H9 (cell line): Measurements from ENCODE around the gene CCAR1. TPM values are rescaled to one million over a fixed set of nuclear protein-coding genes. Genes with fewer than 3 reads are reported as not detected.
"Not testable (repeated sequence)": the region's sequence is repeated elsewhere in the genome, so short reads cannot be mapped to it uniquely, and the experiment has no call there.

Experiments
- DNase-seq: peaks from one replicate; pipeline ENCODE4 v3.0.0-alpha.2; 2017
- H2AFZ ChIP-seq: one replicate; pipeline ENCODE4 v1.6.1; 2013; ENCODE audit warnings: mild to moderate bottlenecking, low read length, control low read depth, moderate library complexity
- H2AK5ac ChIP-seq: 2 replicates; pipeline ENCODE4 v1.6.1; 2013; ENCODE audit warnings: low read length, control low read depth, mixed read lengths; ENCODE audit not compliant: insufficient read length
- H2BK120ac ChIP-seq: one replicate; pipeline ENCODE4 v1.6.1; 2013; ENCODE audit warnings: low read depth, mild to moderate bottlenecking, low read length, control low read depth, inconsistent platforms; ENCODE audit not compliant: poor library complexity, severe bottlenecking
- H2BK12ac ChIP-seq: 2 replicates; pipeline ENCODE4 v1.6.1; 2013; ENCODE audit warnings: low read length, control low read depth, mixed read lengths, low read depth; ENCODE audit not compliant: insufficient read length
- H2BK15ac ChIP-seq: 2 replicates; pipeline ENCODE4 v1.6.1; 2013; ENCODE audit warnings: low read depth, low read length, control low read depth
- H2BK20ac ChIP-seq: one replicate; pipeline ENCODE4 v1.6.1; 2013; ENCODE audit warnings: low read depth, mild to moderate bottlenecking, low read length, control low read depth, inconsistent platforms; ENCODE audit not compliant: poor library complexity, severe bottlenecking
- H2BK5ac ChIP-seq: 2 replicates; pipeline ENCODE4 v1.6.1; 2013; ENCODE audit warnings: low read length, control low read depth, mixed read lengths; ENCODE audit not compliant: insufficient read length
- H3K14ac ChIP-seq: 2 replicates; pipeline ENCODE4 v1.6.1; 2013; ENCODE audit warnings: low read length, control low read depth; ENCODE audit not compliant: insufficient read depth
- H3K18ac ChIP-seq: 2 replicates; pipeline ENCODE4 v1.6.1; 2013; ENCODE audit warnings: low read depth, mild to moderate bottlenecking, mixed read lengths, low read length, control low read depth; ENCODE audit not compliant: insufficient read length
- H3K23ac ChIP-seq: 2 replicates; pipeline ENCODE4 v1.6.1; 2013; ENCODE audit warnings: low read length, control low read depth, mixed read lengths, low read depth; ENCODE audit not compliant: insufficient read length
- H3K23me2 ChIP-seq: 2 replicates; pipeline ENCODE4 v1.6.1; 2013; ENCODE audit warnings: low read depth, mild to moderate bottlenecking, mixed read lengths, low read length, control low read depth; ENCODE audit not compliant: insufficient read length, poor library complexity, severe bottlenecking
- H3K27ac ChIP-seq: 2 replicates; pipeline ENCODE4 v1.5.1; 2013; ENCODE audit warnings: low read length, control low read depth, mixed read lengths, low read depth; ENCODE audit not compliant: insufficient read length
- H3K27me3 ChIP-seq: 2 replicates; pipeline ENCODE4 v1.6.1; 2013; ENCODE audit warnings: low read length, control low read depth, inconsistent platforms; ENCODE audit not compliant: insufficient read depth
- H3K4ac ChIP-seq: 2 replicates; pipeline ENCODE4 v1.6.1; 2013; ENCODE audit warnings: low read depth, mild to moderate bottlenecking, control low read depth, inconsistent platforms, low read length, moderate library complexity
- H3K4me1 ChIP-seq: 2 replicates; pipeline ENCODE4 v1.6.1; 2013; ENCODE audit warnings: low read length, control low read depth, inconsistent platforms; ENCODE audit not compliant: insufficient read depth
- H3K4me2 ChIP-seq: 2 replicates; pipeline ENCODE4 v1.6.1; 2013; ENCODE audit warnings: low read length, control low read depth, mixed read lengths; ENCODE audit not compliant: insufficient read length, insufficient read depth
- H3K56ac ChIP-seq: 2 replicates; pipeline ENCODE4 v1.6.1; 2013; ENCODE audit warnings: low read depth, mild to moderate bottlenecking, mixed read lengths, low read length, control low read depth; ENCODE audit not compliant: insufficient read length
- H3K79me1 ChIP-seq: 2 replicates; pipeline ENCODE4 v1.6.1; 2013; ENCODE audit warnings: low read depth, mild to moderate bottlenecking, moderate library complexity, low read length, control low read depth, inconsistent platforms; ENCODE audit not compliant: insufficient read depth, poor library complexity, severe bottlenecking
- H3K79me2 ChIP-seq: 2 replicates; pipeline ENCODE4 v1.6.1; 2013; ENCODE audit warnings: low read length, control low read depth, inconsistent platforms; ENCODE audit not compliant: insufficient read depth
- H3K9ac ChIP-seq: 2 replicates; pipeline ENCODE4 v1.6.1; 2013; ENCODE audit warnings: low read length, control low read depth, mixed read lengths; ENCODE audit not compliant: insufficient read length; ENCODE audit errors: extremely low read depth
- H3K9me3 ChIP-seq: one replicate; pipeline ENCODE4 v1.6.1; 2013; ENCODE audit warnings: low read depth, low read length, inconsistent platforms; ENCODE audit not compliant: control insufficient read depth
- H3T11ph ChIP-seq: one replicate; pipeline ENCODE4 v1.6.1; 2013; ENCODE audit warnings: mild to moderate bottlenecking, low read length, control low read depth, inconsistent platforms
- H4K20me1 ChIP-seq: one replicate; pipeline ENCODE4 v1.6.1; 2013; ENCODE audit not compliant: control insufficient read depth, insufficient read length, insufficient read depth
- H4K5ac ChIP-seq: 2 replicates; pipeline ENCODE4 v1.6.1; 2013; ENCODE audit warnings: low read depth, mild to moderate bottlenecking, mixed read lengths, low read length, control low read depth; ENCODE audit not compliant: insufficient read length
- H4K8ac ChIP-seq: replicated peaks from 2 replicates; pipeline ENCODE4 v1.6.1; 2013; ENCODE audit warnings: low read length, control low read depth, mixed read lengths, low read depth; ENCODE audit not compliant: insufficient read length
- H4K91ac ChIP-seq: 2 replicates; pipeline ENCODE4 v1.6.1; 2013; ENCODE audit warnings: low read depth, mild to moderate bottlenecking, moderate library complexity, mixed read lengths, low read length, control low read depth; ENCODE audit not compliant: insufficient read length
- H3K27ac Mint-ChIP-seq, 3 experiments: 2 replicates in 2 of 3; 3 replicates in 1 of 3; pipeline ENCODE4 v1.8.0; 2020 to 2021; ENCODE audit warnings: mixed read lengths in 3 of 3, mild to moderate bottlenecking in 1 of 3, moderate library complexity in 1 of 3
- H3K27me3 Mint-ChIP-seq: 2 replicates; pipeline ENCODE4 v1.8.0; 2021; ENCODE audit warnings: low read depth, mild to moderate bottlenecking, moderate library complexity, mixed read lengths
- H3K36me3 Mint-ChIP-seq, 3 experiments: 2 replicates in 2 of 3; 3 replicates in 1 of 3; pipeline ENCODE4 v1.8.0; 2020 to 2021; ENCODE audit warnings: low read depth in 3 of 3, mixed read lengths in 3 of 3; ENCODE audit not compliant: insufficient read depth in 1 of 3
- H3K4me1 Mint-ChIP-seq, 2 experiments: 2 replicates each; pipeline ENCODE4 v1.8.0; 2020; ENCODE audit warnings: mixed read lengths in 2 of 2
- H3K4me3 Mint-ChIP-seq, 2 experiments: 2 replicates in 1 of 2; 3 replicates in 1 of 2; pipeline ENCODE4 v1.8.0; 2020 to 2021; ENCODE audit warnings: mild to moderate bottlenecking in 2 of 2, mixed read lengths in 2 of 2, moderate library complexity in 1 of 2
- H3K9me3 Mint-ChIP-seq, 2 experiments: 2 replicates in 1 of 2; 3 replicates in 1 of 2; pipeline ENCODE4 v1.8.0; 2020; ENCODE audit warnings: mild to moderate bottlenecking in 2 of 2, mixed read lengths in 2 of 2, moderate library complexity in 1 of 2
- WGBS: extraction: QIAGEN DNeasy Blood & Tissue Kit; methylation state at CpG from one replicate; pipeline ENCODE4 v1.1.7; 2013; ENCODE audit warnings: missing lambda C conversion rate, low lambda C conversion rate, mixed read lengths; ENCODE audit not compliant: insufficient read length; ENCODE audit errors: extremely low coverage; 5-methylcytosine and 5-hydroxymethylcytosine counted together
- total RNA-seq: library from RNA; stranded (reverse); gene quantifications from 2 replicates; pipeline ENCODE4 v1.2.1, GENCODE V29; 2021
- TF ChIP-seq, protein P1 (sequence below): fragments of 200-600 bp; sonication (generic); conservative IDR thresholded peaks from 3 replicates; pipeline ENCODE4 v1.8.0; 2021; ENCODE audit warnings: antibody characterized with exemption, mild to moderate bottlenecking

The CCAR1 gene
- total RNA-seq, 1 experiment from 2014 or later = 118 TPM

DNA sequence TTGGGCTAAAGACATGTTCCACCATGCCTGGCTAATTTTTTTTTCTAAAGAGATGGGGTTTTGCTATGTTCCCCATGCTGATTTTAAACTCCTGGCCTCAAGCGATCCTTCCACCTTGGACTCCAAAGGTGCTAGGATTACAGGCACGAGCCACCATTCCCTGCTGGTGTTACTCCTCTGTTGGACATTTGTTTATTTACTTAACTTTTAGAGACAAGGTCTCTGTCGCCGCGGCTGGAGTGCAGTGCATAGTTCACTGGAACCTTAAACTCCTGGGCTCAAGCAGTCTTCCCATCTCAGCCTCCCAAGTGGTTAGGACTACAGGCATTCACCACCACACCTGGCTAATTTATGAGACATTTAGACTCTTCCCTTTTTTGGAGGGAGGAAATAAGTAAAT is 38.9 kb downstream of the CCAR1 start:
- H3K9ac ChIP-seq = no peak overlapping the region
- H3K27me3 Mint-ChIP-seq = no peaks in the 10 kb centered on the region
- H3K4me3 Mint-ChIP-seq = no peak overlapping the region
- H3K36me3 Mint-ChIP-seq = peaks cover 42 to 83% (median 83%) of the 10 kb centered on the region in 3 experiments; a peak in 6 of 7 replicates
- H2BK120ac ChIP-seq = no peak overlapping the region
- no peaks in the 10 kb centered on the region for H3K9me3 Mint-ChIP-seq
- H3K18ac ChIP-seq = no peak overlapping the region
- no peak overlapping the region for H2BK12ac ChIP-seq
- no peak overlapping the region for H3K14ac ChIP-seq
- H3K9me3 ChIP-seq = no peaks in the 10 kb centered on the region
- no peak overlapping the region for H3K4me2 ChIP-seq
- no peak overlapping the region for H3T11ph ChIP-seq
- no CpG with 5 or more reads among the region's 5 CpGs for WGBS
- no peaks in the 10 kb centered on the region for H3K4me1 ChIP-seq
- H2BK5ac ChIP-seq = no peak overlapping the region
- TF ChIP-seq, protein P1, sequence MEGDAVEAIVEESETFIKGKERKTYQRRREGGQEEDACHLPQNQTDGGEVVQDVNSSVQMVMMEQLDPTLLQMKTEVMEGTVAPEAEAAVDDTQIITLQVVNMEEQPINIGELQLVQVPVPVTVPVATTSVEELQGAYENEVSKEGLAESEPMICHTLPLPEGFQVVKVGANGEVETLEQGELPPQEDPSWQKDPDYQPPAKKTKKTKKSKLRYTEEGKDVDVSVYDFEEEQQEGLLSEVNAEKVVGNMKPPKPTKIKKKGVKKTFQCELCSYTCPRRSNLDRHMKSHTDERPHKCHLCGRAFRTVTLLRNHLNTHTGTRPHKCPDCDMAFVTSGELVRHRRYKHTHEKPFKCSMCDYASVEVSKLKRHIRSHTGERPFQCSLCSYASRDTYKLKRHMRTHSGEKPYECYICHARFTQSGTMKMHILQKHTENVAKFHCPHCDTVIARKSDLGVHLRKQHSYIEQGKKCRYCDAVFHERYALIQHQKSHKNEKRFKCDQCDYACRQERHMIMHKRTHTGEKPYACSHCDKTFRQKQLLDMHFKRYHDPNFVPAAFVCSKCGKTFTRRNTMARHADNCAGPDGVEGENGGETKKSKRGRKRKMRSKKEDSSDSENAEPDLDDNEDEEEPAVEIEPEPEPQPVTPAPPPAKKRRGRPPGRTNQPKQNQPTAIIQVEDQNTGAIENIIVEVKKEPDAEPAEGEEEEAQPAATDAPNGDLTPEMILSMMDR = no peak
- H2AK5ac ChIP-seq = no peak overlapping the region
- H4K5ac ChIP-seq = no peak overlapping the region
- H3K4ac ChIP-seq = no peak overlapping the region
- H3K79me1 ChIP-seq = no peaks in the 10 kb centered on the region
- no peak overlapping the region for H3K27ac ChIP-seq
- 0 out of 2 replicates have a peak, but pooled peaks cover 2% of the 10 kb centered on the region for H3K79me2 ChIP-seq
- H3K23ac ChIP-seq = no peak overlapping the region
- H2BK15ac ChIP-seq = no peak overlapping the region
- H3K56ac ChIP-seq = no peak overlapping the region
- no peak overlapping the region for H2AFZ ChIP-seq
- DNase-seq = no peak
- H3K27ac Mint-ChIP-seq = 0 out of 7 replicates have a peak overlapping the region, but pooled peaks of 1 of the 3 experiments have one; percentile 10
- H4K91ac ChIP-seq = no peak overlapping the region
- no peaks in the 10 kb centered on the region for H3K4me1 Mint-ChIP-seq
- no peaks in the 10 kb centered on the region for H4K20me1 ChIP-seq
- H3K27me3 ChIP-seq = no peaks in the 10 kb centered on the region
- no peaks in the 10 kb centered on the region for H3K23me2 ChIP-seq
- no peak overlapping the region for H2BK20ac ChIP-seq
- no peak overlapping the region for H4K8ac ChIP-seq

DNA sequence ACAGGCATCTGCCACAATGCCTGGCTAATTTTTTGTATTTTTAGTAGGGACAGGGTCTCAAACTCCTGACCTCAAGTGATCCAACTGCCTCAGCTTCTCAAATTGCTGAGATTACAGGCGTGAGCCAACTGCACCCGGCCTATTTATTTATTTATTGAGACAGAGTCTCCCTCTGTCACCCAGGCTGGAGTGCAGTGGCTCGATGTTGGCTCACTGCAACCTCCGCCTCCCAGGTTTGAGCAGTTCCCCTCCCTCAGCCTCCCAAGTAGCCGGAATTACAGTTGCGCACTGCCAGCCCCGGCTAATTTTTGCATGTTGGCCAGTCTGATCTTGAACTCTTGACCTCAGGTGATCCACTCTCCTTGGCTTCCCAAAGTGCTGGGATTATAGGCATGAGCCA is 46.4 kb downstream of the CCAR1 start:
- H3K4me1 Mint-ChIP-seq, DNase-seq: not testable (repeated sequence)

More for the DNA sequence above, 46.4 kb downstream of the CCAR1 start:
- H3K23me2 ChIP-seq, H3K23ac ChIP-seq, H3K14ac ChIP-seq, H3K27ac Mint-ChIP-seq, H3T11ph ChIP-seq, H2AK5ac ChIP-seq, H2BK5ac ChIP-seq, H2BK12ac ChIP-seq, H3K9ac ChIP-seq, H4K91ac ChIP-seq, H4K5ac ChIP-seq, H2BK120ac ChIP-seq, H3K27me3 Mint-ChIP-seq, H3K4me3 Mint-ChIP-seq, H3K4ac ChIP-seq, H4K8ac ChIP-seq, H3K79me2 ChIP-seq, H2BK15ac ChIP-seq, H3K4me2 ChIP-seq, H3K4me1 ChIP-seq, H2BK20ac ChIP-seq, H3K56ac ChIP-seq, H3K18ac ChIP-seq, H3K9me3 Mint-ChIP-seq, H3K27me3 ChIP-seq, H2AFZ ChIP-seq, H3K27ac ChIP-seq, H3K79me1 ChIP-seq, H4K20me1 ChIP-seq, H3K9me3 ChIP-seq: not testable (repeated sequence)
- no CpG with 5 or more reads among the region's 7 CpGs for WGBS
- H3K36me3 Mint-ChIP-seq = peaks cover 33 to 82% (median 67%) of the 10 kb centered on the region in 3 experiments; a peak in 6 of 7 replicates
